HepG2 (cell line): Measurements from ENCODE around the gene SYNGAP1. TPM values are rescaled to one million over a fixed set of nuclear protein-coding genes. Genes with fewer than 3 reads are reported as not detected.

Experiments
- BHLHE40 ChIP-seq: IDR thresholded peaks from 2 replicates; pipeline ENCODE4 v1.6.1; 2011; ENCODE audit warnings: low read length, improper control_type of control experiment
- CREB1 ChIP-seq, 2 experiments: fragments of 450-650 bp in 1 of 2; IDR thresholded peaks; 2 replicates each; pipeline ENCODE4 v1.6.1; 2016 to 2017; ENCODE audit warnings: control low read depth in 1 of 2, mild to moderate bottlenecking in 1 of 2, missing compliant biosample characterization in 1 of 2, missing genetic modification characterization in 1 of 2
- HMG20A ChIP-seq: IDR thresholded peaks from 2 replicates; pipeline ENCODE4 v1.6.1; 2016; ENCODE audit warnings: borderline replicate concordance
- KLF16 ChIP-seq, 2 experiments: sonication (generic) in 1 of 2; formaldehyde crosslinking in 1 of 2; IDR thresholded peaks; 2 replicates each; pipeline versions ENCODE4 v1.6.1 to v1.8.0; 2016 to 2023; ENCODE audit warnings: missing genetic modification reagents in 2 of 2, missing compliant biosample characterization in 1 of 2
- MTA1 ChIP-seq: sonication (generic); formaldehyde crosslinking; IDR thresholded peaks from 2 replicates; pipeline ENCODE4 v1.4.0; 2020; ENCODE audit warnings: missing genetic modification reagents, mild to moderate bottlenecking, borderline replicate concordance
- ONECUT2 ChIP-seq: sonication (generic); formaldehyde crosslinking; IDR thresholded peaks from 2 replicates; pipeline ENCODE4 v1.4.0; 2020; ENCODE audit warnings: missing genetic modification reagents
- PAWR ChIP-seq: sonication (generic); formaldehyde crosslinking; IDR thresholded peaks from 2 replicates; pipeline ENCODE4 v1.4.0; 2020; ENCODE audit warnings: missing genetic modification reagents, mild to moderate bottlenecking, borderline replicate concordance
- TCF12 ChIP-seq, 2 experiments: fragments of 450-650 bp in 1 of 2; sonication (generic) in 1 of 2; formaldehyde crosslinking in 1 of 2; IDR thresholded peaks; 2 replicates each; pipeline versions ENCODE4 v1.6.1 to v1.8.0; 2017 to 2022; ENCODE audit warnings: antibody characterized with exemption in 1 of 2, mild to moderate bottlenecking in 1 of 2, missing genetic modification reagents in 1 of 2, moderate library complexity in 1 of 2
- TFDP1 ChIP-seq: IDR thresholded peaks from 2 replicates; pipeline ENCODE4 v1.6.1; 2016; ENCODE audit warnings: missing compliant biosample characterization, missing genetic modification reagents, borderline replicate concordance
- ZNF142 ChIP-seq: sonication (generic); formaldehyde crosslinking; IDR thresholded peaks from 2 replicates; pipeline ENCODE4 v1.4.0; 2020; ENCODE audit warnings: missing genetic modification reagents
- ZNF317 ChIP-seq: sonication (generic); formaldehyde crosslinking; IDR thresholded peaks from 2 replicates; pipeline ENCODE4 v1.5.0; 2020; ENCODE audit warnings: mild to moderate bottlenecking, missing genetic modification reagents
- ZNF350 ChIP-seq: sonication (generic); formaldehyde crosslinking; IDR thresholded peaks from 2 replicates; pipeline ENCODE4 v1.4.0; 2020; ENCODE audit warnings: mild to moderate bottlenecking, low read depth, missing genetic modification reagents, borderline replicate concordance
- ZNF570 ChIP-seq: sonication (generic); formaldehyde crosslinking; IDR thresholded peaks from 2 replicates; pipeline ENCODE4 v1.4.0; 2020; ENCODE audit warnings: mild to moderate bottlenecking, missing genetic modification reagents, borderline replicate concordance
- ZNF770 ChIP-seq: sonication (generic); formaldehyde crosslinking; IDR thresholded peaks from 2 replicates; pipeline ENCODE4 v1.5.0; 2020; ENCODE audit warnings: mild to moderate bottlenecking, missing genetic modification reagents
- ZNF773 ChIP-seq: sonication (generic); formaldehyde crosslinking; IDR thresholded peaks from 2 replicates; pipeline ENCODE4 v1.4.0; 2020; ENCODE audit warnings: missing genetic modification reagents, borderline replicate concordance
- ZNF792 ChIP-seq: IDR thresholded peaks from 2 replicates; pipeline ENCODE4 v1.6.1; 2016
- polyA plus RNA-seq, 8 experiments: library from polyadenylated mRNA; depleted of rRNA in 3 of 8; stranded (reverse) in 7 of 8; unstranded in 1 of 8; fragments of >200 nt; fragmentation: Illumina TruSeq in 4 of 8; extraction: Trizol in 4 of 8; gene quantifications; 2 replicates each; pipeline versions ENCODE4 v1.2.1 to v1.2.3, GENCODE V29; 2011 to 2016; ENCODE audit warnings: low read depth in 4 of 8, missing spikeins in 1 of 8, mixed read lengths in 1 of 8; ENCODE audit not compliant: insufficient read depth in 1 of 8
- total RNA-seq, 5 experiments: library from RNA; depleted of rRNA; stranded (reverse); fragments of >200 nt; fragmentation: Illumina TruSeq; extraction: Trizol; gene quantifications; 2 replicates each; pipeline ENCODE4 v1.2.3, GENCODE V29; 2016; ENCODE audit warnings: low read depth in 1 of 5
- TF ChIP-seq, protein P1 (sequence below): fragments of 450-650 bp; IDR thresholded peaks from 2 replicates; pipeline ENCODE4 v1.6.1; 2016

SYNGAP1 gene
- total and polyA plus RNA-seq, 2 of the 13 experiments (the other 11 are each of a cell fraction or from before 2014, with no cell fraction given) = 0.75 to 1.1 TPM

DNA sequence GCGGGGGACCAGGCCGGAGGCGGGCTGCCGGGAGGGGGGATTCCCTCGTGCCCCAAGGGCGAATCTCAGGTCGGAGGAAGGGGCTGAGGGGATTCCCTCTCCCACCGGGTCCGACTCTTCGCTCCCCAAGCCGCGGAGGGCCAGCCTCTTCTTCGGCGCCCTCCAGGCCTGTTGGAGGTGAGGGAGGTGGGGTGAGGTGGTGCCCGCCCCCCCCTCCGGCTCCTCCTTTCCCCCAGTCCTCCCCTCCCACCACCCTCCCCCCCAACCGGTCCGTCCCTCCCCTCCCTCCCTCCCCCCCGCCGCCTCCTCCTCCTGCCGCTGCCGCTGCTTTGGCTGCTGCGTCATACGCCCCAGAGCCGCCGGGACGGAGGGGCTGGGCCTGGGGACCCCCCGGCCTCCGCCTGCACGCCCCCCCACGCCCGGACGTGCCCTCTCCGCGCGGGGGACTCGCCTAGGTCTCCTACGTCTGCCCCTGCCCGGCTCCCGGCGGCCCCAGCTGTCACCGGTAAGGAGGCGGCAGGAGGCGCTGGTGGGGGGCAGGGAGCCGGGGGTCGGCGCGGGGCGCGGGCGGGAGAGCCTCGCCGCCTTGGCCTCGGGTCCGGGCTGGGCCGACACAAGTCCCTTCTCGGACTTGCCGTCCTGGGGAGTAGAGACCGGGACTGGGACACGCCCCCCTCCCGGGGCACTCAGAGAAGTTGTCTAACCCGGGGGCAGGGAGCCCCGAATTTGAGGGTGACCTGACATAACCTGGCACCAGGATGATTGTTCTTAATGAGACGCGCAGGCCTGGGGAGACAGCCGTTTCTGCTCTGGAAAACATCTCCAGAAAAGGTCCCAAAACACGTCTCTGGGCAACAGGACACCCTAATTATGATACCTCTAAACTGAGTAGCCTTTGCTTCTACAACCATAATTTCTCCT, 8.9 kb upstream of the SYNGAP1 start, which contains the start of gene PHF1 (continued):
- TF ChIP-seq, protein P1, sequence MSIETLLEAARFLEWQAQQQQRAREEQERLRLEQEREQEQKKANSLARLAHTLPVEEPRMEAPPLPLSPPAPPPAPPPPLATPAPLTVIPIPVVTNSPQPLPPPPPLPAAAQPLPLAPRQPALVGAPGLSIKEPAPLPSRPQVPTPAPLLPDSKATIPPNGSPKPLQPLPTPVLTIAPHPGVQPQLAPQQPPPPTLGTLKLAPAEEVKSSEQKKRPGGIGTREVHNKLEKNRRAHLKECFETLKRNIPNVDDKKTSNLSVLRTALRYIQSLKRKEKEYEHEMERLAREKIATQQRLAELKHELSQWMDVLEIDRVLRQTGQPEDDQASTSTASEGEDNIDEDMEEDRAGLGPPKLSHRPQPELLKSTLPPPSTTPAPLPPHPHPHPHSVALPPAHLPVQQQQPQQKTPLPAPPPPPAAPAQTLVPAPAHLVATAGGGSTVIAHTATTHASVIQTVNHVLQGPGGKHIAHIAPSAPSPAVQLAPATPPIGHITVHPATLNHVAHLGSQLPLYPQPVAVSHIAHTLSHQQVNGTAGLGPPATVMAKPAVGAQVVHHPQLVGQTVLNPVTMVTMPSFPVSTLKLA = no peak
- TF ChIP-seq TCF12 (IDR thresholded peaks at IDR 0.05) = no peak
- no peak for TF ChIP-seq TCF12 (CRISPR knock-in tag; IDR thresholded peaks at IDR 0.05)
- no peak for TF ChIP-seq ZNF770 (CRISPR knock-in tag)
- TF ChIP-seq BHLHE40 = peak; percentile 19; the same call in 1 of the 2 replicates
- no peak for TF ChIP-seq ONECUT2 (CRISPR knock-in tag)
- no peak for TF ChIP-seq MTA1 (CRISPR knock-in tag)
- TF ChIP-seq ZNF570 (CRISPR knock-in tag) = no peak
- no peak for TF ChIP-seq HMG20A (CRISPR knock-in tag)
- TF ChIP-seq ZNF773 (CRISPR knock-in tag) = no peak
- TF ChIP-seq ZNF317 (CRISPR knock-in tag) = no peak
- no peak for TF ChIP-seq ZNF350 (CRISPR knock-in tag)
- TF ChIP-seq ZNF792 (CRISPR knock-in tag) = no peak; the same call in 1 of the 2 replicates
- TF ChIP-seq PAWR = no peak
- TF ChIP-seq ZNF142 = no peak
- no peak for TF ChIP-seq CREB1 (IDR thresholded peaks at IDR 0.05)
- no peak for TF ChIP-seq CREB1 (CRISPR knock-in tag; IDR thresholded peaks at IDR 0.05)
- peak in 1 of 2 experiments; percentile 85; a peak in 2 of 4 replicates for TF ChIP-seq KLF16 (CRISPR knock-in tag; IDR thresholded peaks at IDR 0.05)
- TF ChIP-seq TFDP1 (CRISPR knock-in tag) = peak; percentile 22; the same call in 1 of the 2 replicates
